Measurements from ENCODE around the gene IQCH.

DNA sequence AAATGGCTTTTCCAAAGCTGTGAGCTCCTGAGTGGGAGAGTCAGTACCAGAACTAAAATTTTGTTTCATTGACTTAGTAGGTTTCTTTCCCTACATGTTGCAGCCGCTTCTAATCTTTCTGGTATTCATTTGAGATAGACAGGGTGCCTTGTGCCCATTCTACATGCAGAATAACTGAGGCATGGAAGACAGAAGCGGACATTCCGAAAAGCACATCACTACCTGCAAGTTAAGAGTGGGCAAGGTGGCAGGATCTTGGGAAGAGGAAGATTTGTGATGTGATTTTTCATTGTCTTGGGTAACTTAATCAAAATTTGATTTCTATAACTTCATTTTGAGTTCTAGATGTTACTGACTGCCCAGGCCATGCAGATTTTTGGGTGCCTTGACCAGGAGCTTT lies 289.9 kb downstream of the IQCH start:
- TF ChIP-seq, protein P1, sequence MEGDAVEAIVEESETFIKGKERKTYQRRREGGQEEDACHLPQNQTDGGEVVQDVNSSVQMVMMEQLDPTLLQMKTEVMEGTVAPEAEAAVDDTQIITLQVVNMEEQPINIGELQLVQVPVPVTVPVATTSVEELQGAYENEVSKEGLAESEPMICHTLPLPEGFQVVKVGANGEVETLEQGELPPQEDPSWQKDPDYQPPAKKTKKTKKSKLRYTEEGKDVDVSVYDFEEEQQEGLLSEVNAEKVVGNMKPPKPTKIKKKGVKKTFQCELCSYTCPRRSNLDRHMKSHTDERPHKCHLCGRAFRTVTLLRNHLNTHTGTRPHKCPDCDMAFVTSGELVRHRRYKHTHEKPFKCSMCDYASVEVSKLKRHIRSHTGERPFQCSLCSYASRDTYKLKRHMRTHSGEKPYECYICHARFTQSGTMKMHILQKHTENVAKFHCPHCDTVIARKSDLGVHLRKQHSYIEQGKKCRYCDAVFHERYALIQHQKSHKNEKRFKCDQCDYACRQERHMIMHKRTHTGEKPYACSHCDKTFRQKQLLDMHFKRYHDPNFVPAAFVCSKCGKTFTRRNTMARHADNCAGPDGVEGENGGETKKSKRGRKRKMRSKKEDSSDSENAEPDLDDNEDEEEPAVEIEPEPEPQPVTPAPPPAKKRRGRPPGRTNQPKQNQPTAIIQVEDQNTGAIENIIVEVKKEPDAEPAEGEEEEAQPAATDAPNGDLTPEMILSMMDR (IDR thresholded peaks at IDR 0.05; ENCODE audit: low read depth, low read length, poor library complexity, severe bottlenecking): no peak
- TF ChIP-seq EZH2phosphoT487 (IDR thresholded peaks at IDR 0.05; ENCODE audit: borderline replicate concordance, low read length): no peak

Measured in DOHH2 (cell line).